OCI-M1 (cell line): Measurements from ENCODE around the gene SFPQ.
"Not testable (repeated sequence)": the region's sequence is repeated elsewhere in the genome, so short reads cannot be mapped to it uniquely, and the experiment has no call there.

Experiments
- DNase-seq: peaks from one replicate; lab custom pipeline; 2025; lab: John Stamatoyannopoulos, UW

SFPQ gene

GRCh38 chr1:35143737-35144508 is 49.0 kb downstream of the SFPQ start:
- DNase-seq, result no peak

DNA sequence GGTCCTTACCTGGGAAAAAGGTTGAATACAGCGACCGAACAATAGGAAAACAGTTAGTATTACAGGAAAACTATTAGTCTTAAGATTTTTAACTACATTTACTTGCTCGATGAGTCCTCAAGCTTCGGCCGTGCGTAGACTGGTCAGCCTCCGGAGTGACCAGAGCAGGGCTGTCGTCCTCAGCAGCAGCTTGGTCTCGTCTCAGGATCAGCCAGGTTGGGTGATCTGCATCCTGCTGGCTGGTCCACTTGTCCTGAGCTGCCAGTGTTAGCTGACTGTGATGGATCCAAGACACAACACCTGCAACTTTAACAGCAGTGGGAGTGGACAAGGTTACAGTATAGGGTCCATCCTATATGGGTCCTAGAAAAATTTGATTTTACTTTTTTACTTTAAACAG is 50.2 kb downstream of the SFPQ start:
- DNase-seq, result not testable (repeated sequence)

DNA sequence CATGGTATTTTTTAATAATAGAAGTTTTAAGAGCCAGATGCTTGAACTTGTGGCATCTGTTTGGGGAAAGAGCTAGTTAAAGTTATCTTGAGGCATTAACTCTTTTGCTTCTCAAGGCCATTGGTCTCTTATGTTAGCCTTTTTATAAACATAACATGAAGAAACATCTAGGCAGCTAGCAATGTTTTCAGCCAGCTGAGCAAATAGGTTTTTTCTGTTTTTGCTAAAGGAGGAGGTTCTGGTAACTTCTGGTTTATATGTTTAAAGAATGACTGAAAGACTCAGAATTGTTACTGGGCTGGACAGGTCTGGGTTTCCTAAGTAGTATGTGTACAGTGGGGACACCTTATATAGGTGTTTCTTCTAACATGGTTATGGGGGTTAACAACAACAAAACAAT is 50.7 kb downstream of the SFPQ start:
- not testable (repeated sequence) for DNase-seq

DNA sequence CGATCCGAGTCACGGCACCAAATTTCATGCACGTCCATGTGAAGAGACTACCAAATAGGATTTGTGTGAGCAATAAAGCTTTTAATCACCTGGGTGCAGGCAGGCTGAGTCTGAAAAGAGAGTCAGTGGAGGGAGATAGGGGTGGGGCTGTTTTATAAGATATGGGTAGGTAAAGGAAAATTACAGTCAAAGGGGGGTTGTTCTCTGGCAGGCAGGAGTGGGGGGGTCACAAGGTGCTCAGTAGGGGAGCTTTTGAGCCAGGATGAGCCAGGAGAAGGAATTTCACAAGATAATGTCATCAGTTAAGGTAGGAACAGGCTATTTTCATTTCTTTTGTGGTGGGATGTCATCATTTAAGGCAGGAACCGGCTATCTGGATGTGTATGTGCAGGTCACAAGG is 55.4 kb downstream of the SFPQ start:
- DNase-seq, result not testable (repeated sequence)

GRCh38 chr1:35136780-35137179 is 56.2 kb downstream of the SFPQ start:
- DNase-seq, result no peak
